GM12878 (cell line): ENCODE results near the gene ANO2. TPM values are rescaled to one million over a fixed set of nuclear protein-coding genes. Genes with fewer than 3 reads are reported as not detected.

Experiments used
- ATAC-seq: fragments of 200-7000 bp; cut with Tn5 transposase; 3 replicates; pipeline ENCODE4 v1.9.1; 2020; ENCODE audit warnings: mild to moderate bottlenecking, moderate library complexity
- BruUV-seq: library from RNA; stranded (reverse); fragments of 400-500 nt; replicated peaks from 2 replicates; lab custom pipeline; 2021; lab: Mats Ljungman, UMichigan
- CTCF ChIA-PET: fragments of 300-600 bp; sonication (Branson Sonifier 250); formaldehyde crosslinking; extraction: SDS; loops from one replicate; lab custom pipeline; 2021; ENCODE audit warnings: inconsistent platforms; lab: Yijun Ruan, JAX
- POLR2A ChIA-PET: fragments of 350-600 bp; formaldehyde crosslinking; extraction: SDS; loops from one replicate; lab custom pipeline; 2021; ENCODE audit warnings: inconsistent platforms; lab: Charles Lee
- RAD21 ChIA-PET: fragments of 300-600 bp; sonication (Branson Sonifier 250); formaldehyde crosslinking; loops from one replicate; lab custom pipeline; 2023; ENCODE audit warnings: antibody characterized with exemption; ENCODE audit not compliant: unreplicated experiment; lab: Charles Lee
- SMC1A ChIA-PET: fragments of 300-600 bp; sonication (Branson Sonifier 250); formaldehyde crosslinking; loops from one replicate; lab custom pipeline; 2023; ENCODE audit not compliant: unreplicated experiment, uncharacterized antibody; lab: Charles Lee
- DNase-seq: peaks from one replicate; pipeline ENCODE4 v3.0.0-alpha.2; 2011; ENCODE audit warnings: low read depth, low spot score
- FAIRE-seq: peaks from 3 replicates; lab custom pipeline; 2011; peaks lifted over from hg19 to GRCh38; lab: Jason Lieb, UNC
- H2AFZ ChIP-seq: 2 replicates; pipeline ENCODE4 v1.6.0; 2011; ENCODE audit warnings: low read depth, low read length, control low read depth; ENCODE audit not compliant: control insufficient read depth
- H3K27ac ChIP-seq: 2 replicates; pipeline ENCODE4 v1.5.1; 2011; ENCODE audit warnings: control low read depth; ENCODE audit not compliant: control insufficient read depth, insufficient read depth
- H3K27me3 ChIP-seq, 2 experiments: replicated peaks in 1 of 2; 2 replicates each; pipeline versions ENCODE4 v1.6.0 to v1.6.1; 2011; ENCODE audit warnings: low read length in 1 of 2; ENCODE audit not compliant: control insufficient read depth in 2 of 2, insufficient read depth in 2 of 2
- H3K36me3 ChIP-seq, 2 experiments: 2 replicates each; pipeline ENCODE4 v1.5.1; 2011; ENCODE audit warnings: low read length in 1 of 2; ENCODE audit not compliant: control insufficient read depth in 2 of 2, insufficient read depth in 2 of 2
- H3K4me1 ChIP-seq: 2 replicates; pipeline ENCODE4 v1.6.1; 2011; ENCODE audit warnings: mild to moderate bottlenecking, low read length, moderate library complexity, mixed read lengths; ENCODE audit not compliant: control insufficient read depth, insufficient read depth
- H3K4me2 ChIP-seq: 2 replicates; pipeline ENCODE4 v1.6.0; 2011; ENCODE audit warnings: control low read depth; ENCODE audit not compliant: control insufficient read depth, insufficient read depth
- H3K4me3 ChIP-seq: fragments of 200-600 bp; sonication (generic); 2 replicates; pipeline ENCODE4 v1.5.1; 2016
- H3K79me2 ChIP-seq: 2 replicates; pipeline ENCODE4 v1.6.0; 2011; ENCODE audit warnings: low read length; ENCODE audit not compliant: control insufficient read depth, insufficient read depth
- H3K9ac ChIP-seq: 2 replicates; pipeline ENCODE4 v1.8.0; 2011; ENCODE audit warnings: low read length, control low read depth, mixed read lengths; ENCODE audit not compliant: control insufficient read depth, insufficient read depth
- H3K9me3 ChIP-seq: replicated peaks from 3 replicates; pipeline ENCODE4 v1.5.1; 2011; ENCODE audit warnings: mild to moderate bottlenecking, low read length; ENCODE audit not compliant: control insufficient read depth, insufficient read depth
- H4K20me1 ChIP-seq: 2 replicates; pipeline ENCODE4 v1.6.0; 2011; ENCODE audit not compliant: control insufficient read depth, insufficient read depth
- CREM ChIP-seq: IDR thresholded peaks from 2 replicates; pipeline ENCODE4 v1.6.1; 2014; ENCODE audit warnings: antibody characterized with exemption, low read depth
- DPF2 ChIP-seq: fragments of 450-650 bp; IDR thresholded peaks from 2 replicates; pipeline ENCODE4 v1.6.1; 2017; ENCODE audit warnings: mild to moderate bottlenecking
- EP300 ChIP-seq, 2 experiments: fragments of 150-350 bp in 1 of 2; IDR thresholded peaks; 2 replicates each; pipeline ENCODE4 v1.6.1; 2011 to 2012; ENCODE audit warnings: low read depth in 2 of 2, low read length in 2 of 2, borderline replicate concordance in 1 of 2, improper control_type of control experiment in 1 of 2, inconsistent platforms in 1 of 2; ENCODE audit not compliant: control insufficient read depth in 1 of 2
- NFIC ChIP-seq: IDR thresholded peaks from 2 replicates; pipeline ENCODE4 v1.6.1; 2012; ENCODE audit warnings: low read depth, mild to moderate bottlenecking, inconsistent platforms, low read length, moderate library complexity
- NFYA ChIP-seq: IDR thresholded peaks from 2 replicates; pipeline ENCODE4 v1.6.1; 2011; ENCODE audit warnings: low read depth, mild to moderate bottlenecking, low read length, improper control_type of control experiment, borderline replicate concordance
- PAX8 ChIP-seq: fragments of 450-650 bp; IDR thresholded peaks from 2 replicates; pipeline ENCODE4 v1.6.1; 2017; ENCODE audit warnings: mild to moderate bottlenecking, moderate library complexity
- PML ChIP-seq: IDR thresholded peaks from 2 replicates; pipeline ENCODE4 v1.6.1; 2012; ENCODE audit warnings: low read length, inconsistent platforms
- SMAD1 ChIP-seq: fragments of 450-650 bp; IDR thresholded peaks from 2 replicates; pipeline ENCODE4 v1.6.1; 2018; ENCODE audit warnings: mild to moderate bottlenecking, low read depth; ENCODE audit not compliant: partially characterized antibody
- SREBF1 ChIP-seq: IDR thresholded peaks from 2 replicates; pipeline ENCODE4 v1.6.1; 2012; ENCODE audit warnings: mild to moderate bottlenecking, low read length
- STAT1 ChIP-seq: fragments of 450-650 bp; conservative IDR thresholded peaks from 2 replicates; pipeline ENCODE4 v1.6.1; 2014; ENCODE audit warnings: antibody characterized with exemption, mild to moderate bottlenecking
- STAT3 ChIP-seq: IDR thresholded peaks from 2 replicates; pipeline ENCODE4 v1.6.1; 2011; ENCODE audit warnings: low read depth, low read length, improper control_type of control experiment
- WGBS: methylation state at CpG from one replicate; pipeline ENCODE4 v1.1.6; 2016; ENCODE audit warnings: low lambda C conversion rate; ENCODE audit not compliant: insufficient replicate concordance, insufficient coverage; ENCODE audit errors: missing lambda C conversion rate; 5-methylcytosine and 5-hydroxymethylcytosine counted together
- in situ Hi-C: fragments of 300-500 bp; cut with MboI; formaldehyde crosslinking; loops from 9 replicates; pipeline ENCODE4 v1.14.3; 2018; ENCODE audit warnings: mixed read lengths
- intact Hi-C: fragments of 100-400 bp; cut with micrococcal nuclease; formaldehyde crosslinking; loops from one replicate; pipeline ENCODE4 v1.14.2; 2022; ENCODE audit not compliant: unreplicated experiment
- polyA plus RNA-seq, 11 experiments: library from polyadenylated mRNA; depleted of rRNA in 4 of 11; unstranded in 6 of 11; stranded (reverse) in 5 of 11; fragments of >200 nt; fragmentation: Nextera tagmentation in 4 of 11; fragmentation: Illumina TruSeq in 1 of 11; extraction: Ambion mirVana in 4 of 11; extraction: Trizol in 1 of 11; gene quantifications; 1 replicate in 1 of 11; 2 replicates in 10 of 11; pipeline versions ENCODE4 v1.2.1 to v1.2.3, GENCODE V29; 2011 to 2016; ENCODE audit warnings: inconsistent platforms in 2 of 11, missing spikeins in 2 of 11, low read depth in 1 of 11
- total RNA-seq, 4 experiments: library from RNA; depleted of rRNA in 3 of 4; stranded (reverse); fragments of >200 nt in 3 of 4; fragmentation: Illumina TruSeq in 1 of 4; extraction: Trizol in 1 of 4; gene quantifications; 2 replicates each; pipeline versions ENCODE4 v1.2.1 to v1.2.3, GENCODE V29; 2013 to 2021

The ANO2 gene
- total and polyA plus RNA-seq, 10 of the 15 experiments (the other 5 are each of a cell fraction or from before 2014, with no cell fraction given): not detected

GRCh38 chr12:5868625-5869295 is 76.3 kb downstream of the ANO2 start:
- TF ChIP-seq STAT3: no peak
- no peak for TF ChIP-seq CREM
- no peak for TF ChIP-seq DPF2
- TF ChIP-seq NFIC: no peak
- no peak for TF ChIP-seq PAX8
- TF ChIP-seq SREBF1: no peak
- no peak for TF ChIP-seq NFYA
- TF ChIP-seq EP300 (IDR thresholded peaks at IDR 0.05; ENCODE audit: borderline replicate concordance in 1 of 2, control insufficient read depth in 1 of 2, low read depth in 2 of 2, low read length in 2 of 2): no peak
- no peak for TF ChIP-seq STAT1
- TF ChIP-seq PML: no peak
- TF ChIP-seq SMAD1: no peak
- Histone ChIP-seq H3K36me3 (no peaks in the 10 kb centered on the region), H4K20me1 (no peaks in the 10 kb centered on the region), H3K9me3 (no peaks in the 10 kb centered on the region), H3K4me2 (no peak overlapping the region), H3K9ac (no peak overlapping the region), H3K79me2 (no peaks in the 10 kb centered on the region), H2AFZ (no peak overlapping the region), H3K27me3 (no peaks in the 10 kb centered on the region; a peak in 1 of 4 replicates), H3K27ac (no peak overlapping the region), H3K4me3 (no peak overlapping the region), H3K4me1 (no peaks in the 10 kb centered on the region)
- intact Hi-C loops: no loop called here
- ChIA-PET RAD21 (no interaction called here), SMC1A (no interaction called here), POLR2A (no interaction called here), CTCF (no interaction called here)
- WGBS: 32% methylated on average over 10 of the region's 10 CpGs
- FAIRE-seq (no peak), DNase-seq (no peak), ATAC-seq (no peak)
- in situ Hi-C loops: no loop called here
- BruUV-seq: no TSS peak
